HepG2 (cell line): ENCODE measurements around the gene CCDC97. TPM values are rescaled to one million over a fixed set of nuclear protein-coding genes. Genes with fewer than 3 reads are reported as not detected.

Experiments used
- ATAC-seq: fragments of 200-7000 bp; cut with Tn5 transposase; 3 replicates; pipeline ENCODE4 v1.9.1; 2020; ENCODE audit warnings: mild to moderate bottlenecking, moderate library complexity
- BruUV-seq: library from RNA; stranded (reverse); fragments of 400-500 nt; replicated peaks from 2 replicates; lab custom pipeline; 2021; lab: Mats Ljungman, UMichigan
- CTCF ChIA-PET: fragments of 300-600 bp; formaldehyde crosslinking; extraction: SDS; loops from one replicate; lab custom pipeline; 2021; ENCODE audit warnings: low total read pairs, inconsistent platforms, low intra/inter-chr PET ratio; lab: Yijun Ruan, JAX
- POLR2A ChIA-PET: fragments of 350-600 bp; sonication (Branson Sonifier 250); formaldehyde crosslinking; loops from one replicate; lab custom pipeline; 2020; ENCODE audit warnings: antibody characterized with exemption, inconsistent platforms; lab: Yijun Ruan, JAX
- DNase-seq: peaks from one replicate; pipeline ENCODE4 v3.0.0-alpha.2; 2015; ENCODE audit warnings: low spot score
- FAIRE-seq: peaks from 3 replicates; lab custom pipeline; 2011; peaks lifted over from hg19 to GRCh38; lab: Jason Lieb, UNC
- H2AFZ ChIP-seq: one replicate; pipeline ENCODE4 v1.6.1; 2011; ENCODE audit warnings: low read length, inconsistent platforms
- H3K27ac ChIP-seq: fragments of 300-600 bp; 3 replicates; pipeline ENCODE4 v1.8.0; 2011; ENCODE audit warnings: mixed run types, mild to moderate bottlenecking, mixed read lengths, low read length, inconsistent platforms; ENCODE audit not compliant: insufficient read depth; ENCODE audit errors: extremely low read length
- H3K27me3 ChIP-seq, 2 experiments: fragments of 200-600 bp in 1 of 2; 2 replicates in 1 of 2; 3 replicates in 1 of 2; pipeline versions ENCODE4 v1.6.0 to v1.8.0; 2011; ENCODE audit warnings: low read length in 2 of 2, mild to moderate bottlenecking in 2 of 2, moderate library complexity in 2 of 2, inconsistent platforms in 1 of 2; ENCODE audit not compliant: insufficient read depth in 2 of 2, control insufficient read depth in 1 of 2
- H3K36me3 ChIP-seq, 2 experiments: fragments of 200-600 bp in 1 of 2; replicated peaks in 1 of 2; 2 replicates in 1 of 2; 3 replicates in 1 of 2; pipeline versions ENCODE4 v1.5.1 to v1.8.0; 2011; ENCODE audit warnings: low read length in 2 of 2, inconsistent platforms in 1 of 2; ENCODE audit not compliant: insufficient read depth in 2 of 2, control insufficient read depth in 1 of 2
- H3K4me1 ChIP-seq: 2 replicates; pipeline ENCODE4 v1.5.1; 2012; ENCODE audit warnings: low read length, inconsistent platforms; ENCODE audit not compliant: insufficient read depth
- H3K4me2 ChIP-seq: 2 replicates; pipeline ENCODE4 v1.6.0; 2011; ENCODE audit warnings: low read depth, low read length, inconsistent platforms
- H3K4me3 ChIP-seq, 3 experiments: fragments of 200-600 bp in 1 of 3; sonication (generic), shearing (Covaris generic) in 1 of 3; replicated peaks in 1 of 3; 2 replicates each; pipeline ENCODE4 v1.5.1; 2011 to 2016; ENCODE audit warnings: low read length in 3 of 3, inconsistent platforms in 2 of 3, low read depth in 2 of 3, mild to moderate bottlenecking in 2 of 3, control low read depth in 1 of 3, mixed read lengths in 1 of 3; ENCODE audit not compliant: insufficient read depth in 1 of 3
- H3K79me2 ChIP-seq: one replicate; pipeline ENCODE4 v1.6.1; 2011; ENCODE audit warnings: low read length, inconsistent platforms; ENCODE audit not compliant: insufficient read depth
- H3K9ac ChIP-seq: 2 replicates; pipeline ENCODE4 v1.6.0; 2011; ENCODE audit warnings: mild to moderate bottlenecking, low read depth, low read length, inconsistent platforms; ENCODE audit not compliant: insufficient read depth
- H3K9me3 ChIP-seq: 2 replicates; pipeline ENCODE4 v1.5.1; 2012; ENCODE audit warnings: mild to moderate bottlenecking, low read length
- H4K20me1 ChIP-seq: 2 replicates; pipeline ENCODE4 v1.6.0; 2011; ENCODE audit warnings: inconsistent platforms, mild to moderate bottlenecking, low read length, moderate library complexity; ENCODE audit not compliant: insufficient read depth
- ARNT2 ChIP-seq: sonication (generic); formaldehyde crosslinking; IDR thresholded peaks from 2 replicates; pipeline ENCODE4 v1.8.0; 2022; ENCODE audit warnings: mild to moderate bottlenecking, low read depth, missing genetic modification reagents, moderate library complexity
- ETV5 ChIP-seq: IDR thresholded peaks from 2 replicates; pipeline ENCODE4 v1.6.1; 2018; ENCODE audit warnings: missing biosample characterization, missing genetic modification reagents, inconsistent platforms, borderline replicate concordance
- LBX2 ChIP-seq: sonication (generic); formaldehyde crosslinking; IDR thresholded peaks from 2 replicates; pipeline ENCODE4 v1.5.0; 2020; ENCODE audit warnings: missing genetic modification reagents, mild to moderate bottlenecking, borderline replicate concordance
- MTERF4 ChIP-seq: sonication (generic); formaldehyde crosslinking; IDR thresholded peaks from 2 replicates; pipeline ENCODE4 v1.8.0; 2023; ENCODE audit warnings: mild to moderate bottlenecking, missing genetic modification reagents
- ZFP91 ChIP-seq: sonication (generic); formaldehyde crosslinking; IDR thresholded peaks from 2 replicates; pipeline ENCODE4 v1.9.0; 2022; ENCODE audit warnings: missing genetic modification reagents, mild to moderate bottlenecking, borderline replicate concordance
- ZNF430 ChIP-seq: sonication (generic); formaldehyde crosslinking; IDR thresholded peaks from 2 replicates; pipeline ENCODE4 v1.9.0; 2021; ENCODE audit warnings: mild to moderate bottlenecking, missing genetic modification reagents
- ZNF850 ChIP-seq: sonication (generic); formaldehyde crosslinking; conservative IDR thresholded peaks from 2 replicates; pipeline ENCODE4 v1.9.0; 2021; ENCODE audit warnings: mild to moderate bottlenecking, missing genetic modification reagents
- WGBS: methylation state at CpG from one replicate; pipeline ENCODE4 v1.1.6; 2017; ENCODE audit warnings: low lambda C conversion rate; 5-methylcytosine and 5-hydroxymethylcytosine counted together
- in situ Hi-C: cut with HindIII; loops from 2 replicates; pipeline ENCODE4 v1.10.0; 2017; ENCODE audit warnings: low pct_unique_long_range_greater_than_20kb; ENCODE audit not compliant: extremely low pct_ligation_motif_present
- intact Hi-C: fragments of 100-400 bp; cut with micrococcal nuclease; formaldehyde crosslinking; loops from one replicate; pipeline ENCODE4 v1.10.0; 2022; ENCODE audit not compliant: unreplicated experiment
- polyA plus RNA-seq, 8 experiments: library from polyadenylated mRNA; depleted of rRNA in 3 of 8; stranded (reverse) in 7 of 8; unstranded in 1 of 8; fragments of >200 nt; fragmentation: Illumina TruSeq in 4 of 8; extraction: Trizol in 4 of 8; gene quantifications; 2 replicates each; pipeline versions ENCODE4 v1.2.1 to v1.2.3, GENCODE V29; 2011 to 2016; ENCODE audit warnings: low read depth in 4 of 8, missing spikeins in 1 of 8, mixed read lengths in 1 of 8; ENCODE audit not compliant: insufficient read depth in 1 of 8
- total RNA-seq, 5 experiments: library from RNA; depleted of rRNA; stranded (reverse); fragments of >200 nt; fragmentation: Illumina TruSeq; extraction: Trizol; gene quantifications; 2 replicates each; pipeline ENCODE4 v1.2.3, GENCODE V29; 2016; ENCODE audit warnings: low read depth in 1 of 5

The CCDC97 gene
- total and polyA plus RNA-seq, 2 of the 13 experiments (the other 11 are each of a cell fraction or from before 2014, with no cell fraction given), result 6.2 to 7.3 TPM

GRCh38 chr19:41350735-41351338 is 40.9 kb downstream of the CCDC97 start:
- Histone ChIP-seq H3K4me1 (peaks cover 32% of the 10 kb centered on the region), H3K79me2 (peaks cover 29% of the 10 kb centered on the region), H2AFZ (no peak overlapping the region), H3K4me2 (peak overlapping the region; percentile 80), H3K27ac (no peak overlapping the region), H3K9me3 (no peaks in the 10 kb centered on the region), H3K36me3 (peaks cover 6 to 16% of the 10 kb centered on the region in 2 experiments; a peak in 4 of 5 replicates), H3K27me3 (no peaks in the 10 kb centered on the region; a peak in 1 of 5 replicates), H3K9ac (peak overlapping the region; percentile 82), H3K4me3 (peak overlapping the region; percentile 90 to 95 (median 95)), H4K20me1 (peaks cover 12% of the 10 kb centered on the region; the same call in 1 of the 2 replicates)
- intact Hi-C loops (no loop called here), in situ Hi-C loops (loop anchor here (5.0 kb wide), 1 partner anchor 39 kb away; the partner anchor contains the start of gene CCDC97)
- no peak for ATAC-seq
- no peak for DNase-seq
- BruUV-seq, result no TSS peak
- no peak for FAIRE-seq
- TF ChIP-seq ZFP91 (0 out of 2 replicates have a peak, but pooled peaks have one; percentile 25), MTERF4 (CRISPR knock-in tag) (no peak), ZNF430 (no peak), ETV5 (CRISPR knock-in tag) (no peak), ZNF850 (CRISPR knock-in tag) (no peak), LBX2 (CRISPR knock-in tag) (no peak), ARNT2 (CRISPR knock-in tag) (0 out of 2 replicates have a peak, but pooled peaks have one; percentile 15)
- ChIA-PET POLR2A (interaction anchor here (1.0 to 3.1 kb wide), 6 partner anchors 13 to 87 kb away, joined by 3 to 73 read pairs (median 7); partner anchors contain the start of genes B9D2, CCDC97 and HNRNPUL1), CTCF (no interaction called here)
- 85% methylated on average over 22 of the region's 22 CpGs for WGBS
